Brain pericyte (primary cell): ENCODE results near the gene AIFM1.
"Not testable (repeated sequence)": the region's sequence is repeated elsewhere in the genome, so short reads cannot be mapped to it uniquely, and the experiment has no call there.

Source experiments
- DNase-seq: peaks from one replicate; pipeline ENCODE4 v3.0.0-alpha.2; 2012; ENCODE audit warnings: low read depth, low spot score

AIFM1 gene

DNA sequence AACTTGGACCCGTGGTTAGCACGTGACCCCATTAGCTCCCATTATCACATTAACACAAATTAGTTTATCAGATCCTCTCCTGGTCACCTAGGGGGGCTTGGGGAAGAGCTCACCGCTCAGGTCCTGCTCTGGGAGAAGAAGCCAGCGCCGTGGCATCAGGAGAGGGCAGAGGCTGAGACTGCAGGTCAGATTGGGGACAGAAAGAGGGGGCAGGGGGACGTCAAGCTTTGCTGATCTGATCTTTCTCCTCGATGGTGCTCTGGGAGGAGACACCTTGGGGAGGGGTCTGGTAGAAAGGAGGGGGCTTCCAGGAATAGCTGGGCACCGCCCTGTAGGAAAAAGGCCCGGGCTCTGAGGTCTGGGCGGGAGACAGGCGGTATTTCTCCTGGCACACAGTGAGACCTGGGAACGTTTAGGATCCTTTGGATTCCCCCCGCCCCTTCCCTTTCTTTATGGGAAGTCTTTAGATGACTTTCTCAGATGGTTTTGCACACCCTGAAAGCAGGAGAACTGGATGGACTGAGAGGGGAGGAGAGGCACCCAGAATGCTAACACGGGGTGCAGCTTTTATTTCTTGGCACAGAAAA is 46.2 kb downstream of the AIFM1 start:
- no peak for DNase-seq

DNA sequence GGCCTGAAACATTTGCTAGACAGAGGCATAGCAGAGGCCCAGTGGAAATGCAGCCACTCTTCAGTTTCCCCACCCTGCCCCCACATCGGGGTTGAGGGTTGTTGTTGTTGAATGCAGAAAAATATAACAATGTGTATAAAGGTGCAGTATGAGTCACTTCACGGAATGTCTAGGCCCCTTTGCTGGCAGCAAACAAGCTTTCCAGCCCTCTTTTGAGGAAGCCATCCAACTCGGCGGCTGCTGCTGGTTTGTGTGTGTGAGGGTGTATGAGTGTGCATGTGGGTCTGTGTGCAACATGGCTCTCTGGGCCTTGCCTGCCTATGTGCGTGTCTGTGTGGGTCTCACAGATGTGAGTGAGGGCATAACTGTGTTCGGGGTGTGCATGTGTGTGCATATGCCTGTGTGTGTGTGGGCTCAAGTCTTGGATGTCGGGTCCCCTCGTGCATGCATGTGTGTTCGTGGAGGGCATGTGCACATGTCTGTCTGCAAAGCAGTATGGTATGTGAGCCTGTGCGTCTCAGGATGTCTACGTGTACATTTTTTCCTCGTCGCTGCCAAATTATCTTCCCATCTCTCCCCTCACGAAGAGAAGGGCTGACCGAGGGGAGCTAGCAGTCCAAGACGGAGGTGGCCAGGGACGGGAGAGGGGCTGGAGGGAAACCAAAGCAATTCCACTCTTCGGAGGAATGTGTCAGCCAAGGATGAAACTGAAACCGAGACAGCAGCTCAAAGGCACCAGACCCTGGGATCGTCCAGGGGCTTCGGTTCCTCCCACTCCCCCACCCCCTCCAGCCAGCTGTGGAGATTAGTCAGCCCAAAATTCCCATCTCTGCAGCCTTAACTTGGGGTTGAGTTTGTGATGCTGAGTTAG is 47.0 kb downstream of the AIFM1 start:
- no peak for DNase-seq

DNA sequence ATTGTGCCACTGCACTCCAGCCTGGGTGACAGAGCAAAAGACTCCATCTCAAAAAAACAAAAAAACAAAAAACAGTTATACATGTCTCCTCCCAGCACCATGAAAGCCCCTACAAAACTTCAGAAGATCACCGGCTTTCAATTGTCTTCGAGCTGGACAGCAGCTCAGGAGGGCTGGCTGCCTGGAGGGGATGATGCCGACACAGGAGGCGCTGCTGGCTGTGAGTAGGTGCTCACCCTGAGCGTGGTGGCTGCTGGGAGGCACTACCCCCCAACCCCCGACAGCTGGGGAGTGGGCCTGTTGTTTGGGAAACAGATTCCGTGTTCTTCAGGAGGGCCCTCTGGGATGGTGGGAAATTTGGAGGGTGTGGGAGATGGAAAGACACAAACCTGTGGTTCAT is 48.5 kb downstream of the AIFM1 start:
- no peak for DNase-seq

DNA sequence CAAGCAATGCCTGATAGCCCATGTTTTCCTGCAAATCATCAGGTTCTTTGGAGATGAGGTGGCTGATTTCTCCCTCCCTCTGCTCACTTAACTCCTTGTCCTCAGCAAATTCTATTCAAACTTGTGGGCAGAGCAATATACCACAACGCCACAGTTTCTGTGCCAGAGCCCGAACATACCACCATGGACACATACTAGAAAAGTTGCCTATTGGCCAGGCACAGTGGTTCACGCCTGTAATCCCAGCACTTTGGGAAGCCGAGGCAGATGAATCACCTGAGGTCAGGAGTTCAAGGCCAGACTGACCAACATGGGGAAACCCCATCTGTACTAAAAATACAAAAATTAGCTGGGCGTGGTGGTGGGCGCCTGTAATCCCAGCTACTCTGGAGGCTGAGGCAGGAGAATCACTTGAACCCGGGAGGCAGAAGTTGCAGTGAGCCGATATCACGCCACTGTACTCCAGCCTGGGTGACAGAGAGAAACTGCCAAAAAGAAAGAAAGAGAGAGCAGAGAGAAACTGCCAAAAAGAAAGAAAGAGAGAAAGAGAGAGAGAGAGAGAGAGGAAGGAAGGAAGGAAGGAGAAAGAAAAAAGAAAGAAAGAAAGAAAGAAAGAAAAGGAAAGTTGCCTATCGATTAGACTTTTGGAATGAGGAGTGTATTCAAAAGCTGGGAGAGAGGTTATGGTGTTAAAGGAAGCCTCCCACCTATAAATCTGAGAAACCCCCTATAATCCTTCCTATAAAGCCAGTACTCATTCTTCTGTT is 50.3 kb downstream of the AIFM1 start:
- DNase-seq = not testable (repeated sequence)

DNA sequence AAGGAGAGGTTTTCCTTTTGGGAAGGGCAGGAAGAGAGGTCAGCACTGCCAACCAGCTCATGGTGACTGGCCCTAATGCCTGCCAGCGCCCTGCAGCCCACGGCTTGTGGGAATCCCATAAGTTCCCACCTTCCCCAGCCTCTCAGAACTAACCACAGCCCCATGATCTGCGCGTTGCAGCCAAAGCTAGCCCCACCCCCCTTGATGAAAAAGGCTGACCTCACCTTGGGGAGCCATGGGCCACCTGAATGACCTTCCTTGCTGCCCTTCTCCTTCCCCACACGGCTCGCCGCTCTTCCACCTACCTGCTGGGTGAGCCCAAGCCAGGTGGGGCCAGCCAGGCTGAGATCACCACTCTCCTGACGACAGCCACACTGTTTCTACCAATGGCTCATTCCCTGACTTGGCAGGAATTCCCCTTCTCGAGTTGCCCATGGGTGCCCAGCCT is 51.5 kb downstream of the AIFM1 start:
- no peak for DNase-seq

DNA sequence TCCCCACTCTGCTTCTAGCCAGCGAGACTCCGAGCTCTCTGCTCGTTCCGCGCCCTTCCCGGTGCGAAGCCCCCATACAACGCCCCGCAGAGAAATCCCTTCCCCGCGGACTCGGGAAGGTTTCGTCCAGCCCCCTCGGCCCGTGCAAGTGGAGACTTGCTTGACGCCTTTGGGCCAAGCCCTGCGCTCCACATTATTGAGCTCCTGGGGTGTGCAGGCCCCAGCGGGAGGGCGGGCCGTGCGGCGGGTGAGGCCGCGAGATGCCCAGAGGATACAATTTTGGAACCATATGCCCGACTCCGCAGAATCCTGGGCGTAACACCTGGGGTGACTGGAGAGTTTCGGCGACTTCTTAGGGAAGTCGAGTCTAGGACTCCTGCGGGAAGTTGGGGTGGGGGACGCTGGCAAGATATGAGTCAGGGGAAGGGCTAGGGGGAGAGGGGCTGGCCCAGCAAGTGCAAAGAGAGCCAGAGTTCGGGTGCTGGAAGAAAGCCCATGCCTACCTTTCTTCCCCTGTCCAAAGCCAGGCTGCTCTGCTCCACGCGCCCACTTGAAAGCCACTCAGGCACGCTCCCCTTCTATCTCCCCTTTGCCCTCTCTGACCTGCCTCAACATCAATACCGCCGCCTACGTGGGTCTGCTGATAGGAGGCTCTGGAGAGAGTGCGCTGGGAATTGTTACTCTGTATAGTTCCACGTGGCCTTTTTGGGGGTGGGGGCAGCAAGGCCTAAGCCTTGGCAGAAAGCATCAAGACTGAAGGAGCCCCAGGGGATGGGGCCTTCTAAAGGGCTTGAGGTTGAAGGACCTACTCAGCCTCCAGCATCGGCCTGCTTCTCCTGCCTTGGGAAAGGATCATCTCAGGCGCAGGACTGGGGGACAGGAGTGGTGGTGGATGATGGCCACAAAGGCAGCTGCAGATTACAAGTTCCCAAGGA is 54.2 kb downstream of the AIFM1 start:
- DNase-seq = no peak

DNA sequence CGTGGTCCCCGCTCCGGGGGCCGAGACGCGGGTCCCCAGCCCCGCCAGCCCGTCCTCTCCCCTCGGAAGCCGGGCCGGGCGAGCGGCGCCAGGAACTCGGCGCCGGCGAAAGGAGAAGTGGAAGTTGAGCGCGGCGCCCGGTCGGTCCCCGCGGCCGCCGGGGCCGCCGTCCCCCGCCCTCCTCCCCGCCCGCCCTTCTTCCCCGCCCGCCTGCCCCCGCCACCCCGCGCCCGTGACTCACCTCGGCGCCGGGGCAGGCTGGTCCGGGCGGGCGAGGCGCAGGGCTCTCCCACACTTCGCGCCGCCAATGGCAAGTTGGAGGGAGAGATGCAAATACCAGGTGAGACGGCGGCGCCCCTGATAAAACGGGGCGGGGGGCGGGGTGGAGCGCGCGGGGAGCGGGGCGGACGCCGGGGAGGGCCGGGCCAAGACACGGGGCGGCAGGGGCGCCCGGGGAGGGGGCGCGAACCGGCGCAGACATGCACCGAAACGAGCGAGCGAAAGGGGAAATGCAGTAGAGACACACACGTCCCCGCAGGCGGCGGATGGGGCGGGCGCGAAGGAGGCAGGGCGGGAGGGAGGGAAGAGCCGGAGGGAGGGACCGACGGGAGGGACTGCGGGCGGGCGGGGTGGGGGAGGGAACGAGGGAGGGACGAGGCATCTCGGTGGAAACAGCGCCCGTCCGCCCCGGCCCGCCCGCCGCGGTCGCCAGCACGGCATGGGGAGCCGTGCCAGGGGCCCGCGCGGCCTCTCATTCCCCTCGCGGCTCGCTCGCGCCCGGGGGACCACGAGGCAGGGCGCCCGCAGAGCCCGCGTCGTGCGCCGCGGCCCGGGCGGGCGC is 55.0 kb downstream of the AIFM1 start, which contains the start of gene ELF4:
Gene ELF4 (minus strand): TSS at position 119 of the 841 bp plus-strand sequence. CDS start 29,167 bp downstream, outside the sequence.
- no peak for DNase-seq

DNA sequence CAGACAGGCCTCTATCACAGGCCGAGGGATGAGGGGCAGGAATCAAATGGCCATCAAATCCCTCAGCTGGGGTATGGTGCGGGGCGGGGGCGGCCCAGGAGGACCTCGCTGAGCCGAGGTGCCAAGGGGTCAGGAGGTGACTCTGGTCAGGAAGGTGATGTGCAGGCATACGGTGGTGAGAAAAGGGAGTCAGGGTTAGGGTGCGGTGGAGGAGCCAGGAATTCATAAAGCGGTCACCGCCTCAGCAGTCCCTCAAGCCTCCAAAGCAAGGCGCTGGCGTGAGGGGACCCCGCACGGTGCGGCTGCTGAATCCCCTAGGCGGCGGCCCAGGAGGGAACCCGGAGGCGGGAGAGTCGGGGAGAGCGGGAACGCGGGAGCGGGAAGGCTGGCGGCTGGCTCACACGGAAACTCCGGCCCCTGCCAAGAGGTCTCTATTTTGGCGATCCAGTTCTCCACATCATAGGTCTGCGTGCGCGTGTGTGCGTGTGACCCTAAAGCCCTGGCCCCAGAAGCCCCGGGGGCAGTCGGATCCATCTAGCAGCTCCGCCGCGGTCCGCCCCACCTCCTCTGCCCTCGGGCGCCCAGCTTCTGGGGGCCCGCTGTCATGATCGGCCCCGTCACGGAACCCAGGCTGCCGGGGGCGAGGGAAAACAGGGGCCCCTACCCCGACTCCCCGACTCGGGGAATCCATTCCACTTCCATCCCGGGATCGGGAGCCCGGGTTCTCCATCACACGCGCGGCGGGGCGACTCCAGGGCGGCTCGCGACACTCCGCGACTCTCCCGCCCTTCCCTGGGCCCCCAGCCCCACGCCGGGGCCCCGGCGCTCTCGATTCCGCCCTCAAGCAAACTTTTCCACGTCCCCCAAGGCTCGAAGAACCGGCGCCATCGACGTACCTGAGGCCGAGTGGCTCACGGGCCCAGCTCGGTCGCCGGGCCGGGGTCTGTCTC is 55.9 kb downstream of the AIFM1 start:
- DNase-seq = no peak

DNA sequence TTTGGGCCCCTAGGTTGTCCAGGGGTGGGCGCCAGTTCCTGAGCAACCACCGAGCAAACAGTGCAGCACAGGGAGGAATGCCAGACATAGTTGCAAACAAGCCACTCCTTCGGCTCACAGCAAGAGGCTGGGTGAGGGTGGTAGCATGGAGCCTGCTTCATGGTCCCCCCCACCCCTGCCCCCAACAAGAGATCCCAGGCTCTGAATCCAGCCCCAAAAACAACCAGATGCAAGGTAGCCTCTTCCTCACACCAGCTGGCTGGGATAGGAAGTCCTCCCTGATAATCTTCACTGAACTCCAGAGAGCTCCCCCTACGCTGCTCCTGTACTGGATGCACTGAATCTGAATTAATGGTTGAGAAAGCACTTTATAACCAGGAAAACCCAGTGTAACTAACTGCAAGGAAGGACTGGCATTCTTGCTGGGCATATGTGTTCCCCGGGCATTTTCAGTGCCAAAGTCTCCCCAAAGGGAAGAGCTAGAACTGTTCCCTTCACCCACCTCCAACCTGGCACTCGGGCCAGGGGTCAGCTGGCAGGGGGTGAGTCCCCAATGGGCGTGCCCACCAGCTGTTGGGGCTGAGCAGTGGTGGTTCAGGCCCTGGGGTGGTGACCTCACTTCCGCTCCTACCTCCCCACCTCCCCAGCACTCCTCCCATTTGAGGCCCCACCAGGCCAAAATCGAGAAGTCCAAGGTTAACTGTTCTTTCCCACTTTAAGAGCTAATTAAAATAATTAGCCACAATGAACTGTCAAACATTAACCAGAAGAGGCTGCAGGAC is 56.8 kb downstream of the AIFM1 start:
- no peak for DNase-seq

DNA sequence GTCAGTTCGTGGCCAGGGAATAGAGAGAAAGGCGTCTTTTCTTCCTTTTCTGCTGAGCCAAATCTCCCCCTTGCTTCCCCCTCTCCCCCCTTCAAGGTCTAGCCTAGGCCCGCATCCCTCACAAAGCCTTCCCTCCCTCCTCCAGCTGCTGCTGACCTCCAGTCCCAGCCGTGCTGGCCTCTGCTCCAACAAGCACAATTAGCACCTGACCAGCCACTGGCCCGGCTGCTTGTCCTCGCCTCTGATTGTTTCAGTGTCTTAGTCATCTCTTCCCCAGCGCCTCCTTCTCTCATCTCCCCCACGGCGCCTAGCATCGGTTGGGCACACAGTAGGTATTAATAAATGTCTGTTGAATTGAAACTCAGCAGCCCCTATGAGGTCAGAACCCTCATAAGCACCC is 59.6 kb downstream of the AIFM1 start:
- no peak for DNase-seq

DNA sequence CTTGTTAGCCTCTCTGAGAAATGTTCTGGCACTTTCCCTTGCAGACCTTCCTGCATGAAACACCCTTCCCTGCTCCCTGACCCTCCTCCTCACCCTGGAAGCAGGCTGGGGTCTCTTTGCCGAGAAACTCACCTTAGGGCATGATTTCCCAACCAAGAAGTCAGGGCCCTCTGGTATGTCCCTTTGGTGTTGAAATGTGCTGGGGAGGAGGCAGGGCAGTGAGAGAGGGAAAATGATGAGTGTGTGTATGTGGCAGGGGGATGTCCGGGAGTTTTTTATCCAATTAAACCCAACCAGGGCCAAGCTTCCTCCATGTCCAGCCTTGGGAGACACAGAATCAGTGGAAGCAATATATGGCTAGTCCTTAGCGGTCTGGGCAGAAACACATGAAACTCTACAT is 60.4 kb downstream of the AIFM1 start:
- no peak for DNase-seq

DNA sequence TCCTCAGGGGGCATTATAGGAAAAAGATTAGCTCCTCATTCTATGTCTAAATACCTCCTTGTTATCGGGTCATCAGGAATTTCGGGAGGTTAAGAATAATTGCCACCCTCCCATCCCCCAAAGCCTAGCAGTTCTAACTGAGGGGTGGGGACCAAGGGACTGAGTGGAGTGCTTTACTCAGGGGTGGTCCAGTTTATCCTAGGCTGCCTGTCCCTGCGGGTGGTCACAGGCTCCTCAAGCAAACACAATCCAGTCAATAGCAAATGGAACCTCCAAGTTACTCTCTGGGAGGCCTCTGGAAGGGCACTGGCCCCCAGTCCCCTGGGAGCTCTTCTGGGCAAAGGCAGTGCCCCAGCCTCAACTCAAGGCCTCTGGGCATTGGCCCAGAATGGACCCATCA is 62.0 kb downstream of the AIFM1 start:
- DNase-seq = no peak

DNA sequence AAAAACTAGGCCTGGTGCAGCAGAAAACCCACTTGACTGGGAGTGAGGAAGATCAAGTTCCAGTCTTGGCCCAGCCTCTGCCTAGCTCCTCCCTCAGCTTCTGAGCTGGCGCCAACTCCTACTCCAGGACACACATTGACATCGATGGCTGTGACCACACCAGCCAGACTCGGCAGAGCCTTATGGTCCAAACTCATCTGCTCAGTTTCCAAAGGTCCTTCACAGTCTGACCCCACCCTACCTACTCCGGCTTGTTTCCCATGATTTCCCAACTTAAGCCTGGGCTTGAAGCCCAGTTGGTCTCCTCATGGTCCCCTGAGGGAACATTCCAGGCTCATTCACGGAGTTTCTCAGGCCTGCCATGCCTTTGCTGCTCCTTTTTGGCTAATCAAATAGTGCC is 65.5 kb downstream of the AIFM1 start:
- DNase-seq = no peak

DNA sequence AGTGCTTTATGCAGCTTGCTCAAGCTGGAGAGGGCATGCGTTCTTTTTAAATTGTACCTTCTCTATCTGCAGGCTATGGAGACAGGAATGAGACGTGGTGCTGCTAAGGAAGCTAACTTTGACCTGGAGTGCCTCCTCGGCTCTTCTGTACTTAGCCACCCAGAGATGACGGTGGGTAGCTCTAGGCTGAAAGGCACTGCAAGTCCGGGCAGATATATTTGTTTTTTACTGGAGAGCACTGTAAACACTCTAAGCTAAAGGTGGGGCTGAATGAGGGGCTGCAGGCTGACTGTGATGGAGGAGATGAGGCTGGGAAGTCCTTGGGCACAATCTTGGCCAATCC is 67.5 kb downstream of the AIFM1 start:
- DNase-seq = no peak

DNA sequence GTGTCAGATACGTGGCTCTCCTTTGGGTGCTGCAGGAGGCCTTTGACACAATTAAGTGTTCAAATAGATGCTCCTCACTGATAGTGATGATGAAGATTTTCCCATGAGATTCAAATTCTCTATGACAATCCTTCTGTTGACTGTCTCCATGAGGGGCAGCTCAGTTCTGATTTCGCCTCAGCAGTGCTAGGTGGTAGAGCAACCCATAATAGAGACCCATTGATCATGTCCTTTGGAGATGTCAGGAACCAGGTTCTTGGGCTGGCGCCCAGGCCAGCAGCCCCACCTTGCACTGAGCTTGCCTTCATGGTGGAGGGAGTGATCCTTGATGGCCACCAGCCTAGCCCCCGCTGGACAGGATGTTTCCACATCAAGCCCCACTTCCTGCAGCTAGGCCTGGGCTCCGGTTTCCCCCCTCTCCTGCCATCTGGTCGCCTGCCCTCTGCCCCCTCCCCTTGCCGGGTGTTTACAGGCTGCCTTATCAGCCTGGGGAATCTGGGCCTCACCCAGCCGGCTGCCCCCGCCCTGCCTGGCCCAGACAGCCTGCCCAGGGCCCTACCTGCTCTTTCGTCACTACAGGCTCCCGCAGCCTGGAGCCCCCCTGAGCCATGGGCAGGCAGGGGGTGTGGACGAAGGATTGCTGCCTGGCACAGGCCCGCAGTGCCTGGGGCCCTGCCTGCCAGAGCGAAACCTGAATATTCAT is 68.0 kb downstream of the AIFM1 start:
- no peak for DNase-seq

DNA sequence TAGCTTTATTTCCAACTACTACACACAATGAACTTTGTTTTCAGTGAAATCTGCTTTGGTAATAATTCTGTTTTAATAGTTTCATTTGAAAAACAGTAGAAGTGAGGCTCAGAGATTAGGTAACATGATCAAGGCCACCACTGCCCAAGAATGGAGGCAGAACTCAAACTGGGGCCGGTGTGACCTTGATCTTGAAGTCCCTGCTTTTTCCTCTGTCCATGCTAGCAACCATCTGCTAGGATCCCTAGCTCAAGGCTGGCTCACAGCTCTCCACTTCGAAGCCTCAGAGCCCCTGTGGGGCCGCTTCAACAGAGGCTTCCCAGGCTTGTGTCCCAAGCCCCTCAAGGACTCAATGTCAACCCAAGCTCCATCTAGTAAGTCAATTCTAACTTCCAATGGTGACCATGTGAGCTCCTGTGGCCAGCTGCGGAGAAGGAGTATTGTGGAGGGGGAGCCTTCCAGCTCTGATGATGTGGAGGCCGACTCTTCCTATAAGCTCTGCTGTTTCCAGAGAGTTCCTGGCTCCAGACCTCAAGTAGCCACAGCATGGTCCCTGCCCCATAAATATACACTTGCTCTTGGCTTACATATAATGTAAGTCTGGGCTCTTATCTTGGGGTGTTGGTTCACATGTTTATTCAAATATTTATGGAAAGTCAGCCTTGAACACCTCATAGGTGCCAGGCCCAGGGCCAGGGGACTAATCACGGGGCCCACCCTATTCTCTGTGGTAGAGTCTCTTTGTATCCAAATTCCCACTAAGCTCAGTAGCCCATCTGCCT is 70.2 kb downstream of the AIFM1 start:
- no peak for DNase-seq

DNA sequence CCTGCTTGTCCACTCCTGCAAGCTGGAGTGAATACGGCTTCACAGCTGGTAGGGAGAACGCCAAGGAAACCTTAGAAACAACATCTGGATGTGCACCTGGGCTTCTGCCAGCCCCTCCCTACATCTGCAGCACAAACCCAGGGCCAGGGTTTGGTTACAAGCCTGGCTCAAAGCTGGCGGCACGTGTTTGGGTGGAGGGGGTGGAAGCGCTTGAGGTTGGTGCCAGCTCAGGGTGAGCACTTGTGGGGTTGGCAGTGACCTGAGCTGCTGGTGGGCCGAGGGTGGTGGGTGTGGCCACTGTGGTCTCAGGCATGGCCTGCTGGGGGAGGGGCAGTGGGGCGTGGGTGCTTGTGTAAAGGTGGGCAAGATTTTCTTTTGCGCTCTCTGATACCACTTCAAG is 70.9 kb downstream of the AIFM1 start:
- DNase-seq = no peak
